HepG2 (cell line): ENCODE measurements around the gene TCERG1L.

ENCODE experiments used
- CEBPB ChIP-seq: IDR thresholded peaks from 2 replicates; pipeline ENCODE4 v1.6.1; 2011; ENCODE audit warnings: low read depth, low read length, improper control_type of control experiment, borderline replicate concordance
- CTCF ChIP-seq: sonication (generic); formaldehyde crosslinking; IDR thresholded peaks from 2 replicates; pipeline ENCODE4 v1.5.0; 2020; ENCODE audit warnings: mild to moderate bottlenecking, missing genetic modification reagents, moderate library complexity
- MAX ChIP-seq: IDR thresholded peaks from 2 replicates; pipeline ENCODE4 v1.6.1; 2012; ENCODE audit warnings: inconsistent platforms
- SKIL ChIP-seq: sonication (generic); formaldehyde crosslinking; IDR thresholded peaks from 2 replicates; pipeline ENCODE4 v1.8.0; 2022; ENCODE audit warnings: missing genetic modification reagents, mild to moderate bottlenecking, moderate library complexity, borderline replicate concordance
- STAG1 ChIP-seq: sonication (generic); formaldehyde crosslinking; IDR thresholded peaks from 2 replicates; pipeline ENCODE4 v1.4.0; 2020; ENCODE audit warnings: missing genetic modification reagents
- ZBTB25 ChIP-seq: IDR thresholded peaks from 2 replicates; pipeline ENCODE4 v1.6.1; 2018; ENCODE audit warnings: missing genetic modification reagents
- ZNF704 ChIP-seq: sonication (generic); formaldehyde crosslinking; IDR thresholded peaks from 2 replicates; pipeline ENCODE4 v1.8.1; 2023; ENCODE audit warnings: mild to moderate bottlenecking, inconsistent platforms, moderate library complexity, missing genetic modification reagents, borderline replicate concordance
- ZNF772 ChIP-seq: sonication (generic); formaldehyde crosslinking; IDR thresholded peaks from 2 replicates; pipeline ENCODE4 v1.5.0; 2020; ENCODE audit warnings: mild to moderate bottlenecking, missing genetic modification reagents

- TF ChIP-seq ZNF704 (CRISPR knock-in tag) (no peak), STAG1 (CRISPR knock-in tag) (no peak), CTCF (CRISPR knock-in tag) (no peak), ZNF772 (CRISPR knock-in tag) (no peak), CEBPB (no peak), ZBTB25 (no peak), SKIL (no peak), MAX (no peak)
These were observed 267.0 kb downstream of the TCERG1L start for GRCh38 chr10:131044379-131045111.
